Pancreas (tissue), 10 donors: ENCODE data around the gene TBC1D14. TPM values are rescaled to one million over a fixed set of nuclear protein-coding genes. Genes with fewer than 3 reads are reported as not detected.
A peak's percentile ranks its signal among the peaks of the same experiment; 100 is the strongest.

Experiments
- ATAC-seq, 4 donors: fragments of 200-7000 bp; cut with Tn5 transposase; one replicate each; pipeline versions ENCODE4 v1.8.0 to v1.9.1; 2020; ENCODE audit warnings: mild to moderate bottlenecking in 4 of 4, moderate library complexity in 4 of 4
- DNase-seq, 6 donors: peaks; one replicate each; pipeline ENCODE4 v3.0.0-alpha.2; 2020
- FAIRE-seq: peaks from 2 replicates; lab custom pipeline; 2012; peaks lifted over from hg19 to GRCh38; lab: Jason Lieb, UNC
- H3K27ac ChIP-seq, 4 donors: fragments of 200-600 bp; sonication (generic); 1 replicate in 3 of 4; 2 replicates in 1 of 4; pipeline versions ENCODE4 v1.5.0 to v1.8.0; 2020
- H3K27me3 ChIP-seq, 4 donors: fragments of 200-600 bp; one replicate each; pipeline ENCODE4 v1.8.0; 2021
- H3K36me3 ChIP-seq, 3 donors: fragments of 200-600 bp; sonication (generic) in 1 of 3; one replicate each; pipeline versions ENCODE4 v1.5.0 to v1.8.0; 2020 to 2021
- H3K4me1 ChIP-seq, 3 donors: fragments of 200-600 bp; one replicate each; pipeline ENCODE4 v1.8.0; 2021
- H3K4me3 ChIP-seq, 4 donors: fragments of 200-600 bp; sonication (generic) in 2 of 4; one replicate each; pipeline versions ENCODE4 v1.5.0 to v1.8.0; 2020 to 2021
- H3K9me3 ChIP-seq, 4 donors: fragments of 200-600 bp; one replicate each; pipeline ENCODE4 v1.8.0; 2021
- CTCF ChIP-seq, 4 donors: fragments of 200-600 bp; sonication (generic) in 3 of 4; IDR thresholded peaks; one replicate each; pipeline versions ENCODE4 v1.5.0 to v1.8.0; 2021; ENCODE audit warnings: antibody characterized with exemption in 4 of 4
- WGBS, 2 donors: extraction: QIAGEN DNeasy Blood & Tissue Kit; methylation state at CpG; one replicate each; pipeline ENCODE4 v1.1.7; 2013; 5-methylcytosine and 5-hydroxymethylcytosine counted together
- intact Hi-C, 3 donors: fragments of 100-400 bp; cut with DNase I; formaldehyde crosslinking; loops; one replicate each; pipeline versions ENCODE4 v1.11.1 to v1.14.2; 2022
- polyA plus RNA-seq, 2 donors: library from polyadenylated mRNA; stranded (reverse); fragments of 200-250 nt; gene quantifications; one replicate each; pipeline ENCODE4 v1.2.3, GENCODE V29; 2013
- total RNA-seq, 6 donors: library from RNA; stranded (reverse); fragmentation: NEBNext Ultra II Directional in 4 of 6; extraction: Animal tissue kit (Norgen Biotek cat#: 25700) in 4 of 6; gene quantifications; one replicate each; pipeline versions ENCODE4 v1.2.1 to v1.2.4, GENCODE V29; 2021 to 2023
- donor health status: healthy with polysubstance abuse.
- donor health status: DM: no; HTN: no; CAD: no; lungs with moderate emphysema.
- donor health status: DM: no; HTN: no; CAD: no.
- donor health status: control.
- donor health status: control.
- donor health status: Bipolar disorder and iron deficiency.
- donor health status: DM: yes; HTN: yes; CAD: no.
- donor health status: DM: no; HTN: no; CAD: no.
- donor health status: DM: no; HTN: no; CAD: no.
- donor health status: DM: yes; HTN: yes; CAD: no.

TBC1D14 gene
- total and polyA plus RNA-seq, 8 donors, result 8.9 to 23.9 (median 14.8) TPM

- H3K4me3 ChIP-seq, result no peak overlapping the region
- no peaks in the 10 kb centered on the region for H3K36me3 ChIP-seq
- no peak for TF ChIP-seq CTCF (IDR thresholded peaks at IDR 0.05)
- FAIRE-seq (no peak), ATAC-seq (no peak), DNase-seq (no peak)
- H3K4me1 ChIP-seq, result peaks cover 14 to 33% (median 19%) of the 10 kb centered on the region in 3 donors
- no peaks in the 10 kb centered on the region for H3K9me3 ChIP-seq
- intact Hi-C loops, result no loop called here
- no peaks in the 10 kb centered on the region for H3K27me3 ChIP-seq
- H3K27ac ChIP-seq, result no peak overlapping the region
- 86 to 95% methylated on average over 5 of the region's 5 CpGs for WGBS, 2 donors
Observed at GRCh38 chr4:6957994-6958393, 48.4 kb downstream of the TBC1D14 start.

GRCh38 chr4:6959261-6959660, 49.6 kb downstream of the TBC1D14 start:
- H3K36me3 ChIP-seq, result no peaks in the 10 kb centered on the region
- H3K27ac ChIP-seq, result no peak overlapping the region
- ATAC-seq (peak in 2 of 4 donors; percentile 4 to 28), DNase-seq (no peak), FAIRE-seq (no peak)
- no peak overlapping the region for H3K4me3 ChIP-seq
- H3K4me1 ChIP-seq, result peaks cover 20 to 39% (median 24%) of the 10 kb centered on the region in 3 donors
- no peaks in the 10 kb centered on the region for H3K27me3 ChIP-seq
- intact Hi-C loops, result no loop called here
- TF ChIP-seq CTCF (IDR thresholded peaks at IDR 0.05), result no peak
- no peaks in the 10 kb centered on the region for H3K9me3 ChIP-seq
- 62 to 63% methylated on average over 5 of the region's 5 CpGs for WGBS, 2 donors

GRCh38 chr4:6960154-6960553, 50.5 kb downstream of the TBC1D14 start:
- no peak for ATAC-seq
- FAIRE-seq, result no peak
- DNase-seq, result no peak
- Histone ChIP-seq H3K9me3 (no peaks in the 10 kb centered on the region), H3K4me3 (no peak overlapping the region), H3K27ac (no peak overlapping the region), H3K4me1 (peaks cover 20 to 37% (median 21%) of the 10 kb centered on the region in 3 donors), H3K27me3 (no peaks in the 10 kb centered on the region), H3K36me3 (no peaks in the 10 kb centered on the region)
- 86 to 90% methylated on average over 4 of the region's 4 CpGs for WGBS, 2 donors
- intact Hi-C loops, result no loop called here
- no peak for TF ChIP-seq CTCF (IDR thresholded peaks at IDR 0.05)

- Histone ChIP-seq H3K4me3 (no peak overlapping the region), H3K36me3 (no peaks in the 10 kb centered on the region), H3K4me1 (peaks cover 17 to 35% (median 18%) of the 10 kb centered on the region in 3 donors), H3K27me3 (no peaks in the 10 kb centered on the region), H3K27ac (no peak overlapping the region), H3K9me3 (no peaks in the 10 kb centered on the region)
- DNase-seq, result no peak
- WGBS, 2 donors, result 96 to 97% methylated on average over 20 of the region's 20 CpGs
- intact Hi-C loops, result no loop called here
- no peak for ATAC-seq
- no peak for TF ChIP-seq CTCF (IDR thresholded peaks at IDR 0.05)
- no peak for FAIRE-seq
Observed at GRCh38 chr4:6960628-6961412, 51.2 kb downstream of the TBC1D14 start.
